ENCODE data around the gene TGM1. TPM values are rescaled to one million over a fixed set of nuclear protein-coding genes. Genes with fewer than 3 reads are reported as not detected.

TGM1 gene
- total and polyA plus RNA-seq, 10 of the 15 experiments (the other 5 are each of a cell fraction or from before 2014, with no cell fraction given), result 0.05 to 5.9 (median 1.8) TPM

DNA sequence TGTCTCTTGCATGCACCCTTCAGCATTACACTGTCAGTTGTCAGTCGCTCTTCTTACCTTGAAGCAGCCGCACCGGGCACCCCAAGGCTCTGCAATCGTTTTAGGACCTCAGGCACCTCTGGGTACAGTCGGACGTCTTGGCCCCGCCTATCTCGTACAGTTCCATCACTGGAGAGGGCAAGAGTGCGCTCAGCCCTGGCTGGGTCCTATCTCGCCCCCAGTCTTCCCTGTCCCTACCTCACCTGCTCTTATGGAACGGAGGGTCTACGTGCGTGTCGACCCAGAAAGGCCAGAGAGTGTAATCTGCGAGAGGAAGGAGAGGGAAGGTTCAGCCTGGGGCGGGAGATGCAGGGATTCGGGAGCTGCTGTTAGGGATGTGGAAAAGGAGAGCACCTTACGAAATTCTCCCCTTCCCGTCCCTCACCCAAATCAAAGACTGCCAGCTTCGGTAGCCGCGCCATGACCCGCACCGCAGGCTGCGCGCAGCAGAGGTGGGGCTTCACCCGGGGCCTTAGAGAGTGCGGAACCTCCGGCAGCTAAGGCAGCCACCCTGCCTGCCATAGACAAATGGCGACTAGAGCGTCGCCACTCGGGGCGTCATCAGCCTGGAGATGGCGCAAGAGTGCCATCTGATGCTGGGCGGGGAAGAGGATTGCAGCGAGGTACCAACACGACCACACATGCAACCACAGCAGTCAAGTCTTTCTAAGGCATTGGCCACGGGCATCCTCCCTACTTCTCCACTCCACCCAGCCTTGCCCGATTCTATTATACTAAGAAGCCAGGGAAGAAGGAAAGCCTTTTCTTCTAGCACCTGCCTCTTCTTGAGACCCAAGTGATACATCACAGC, 47.3 kb downstream of the TGM1 start, which contains the start of gene MDP1 (continued):
- TF ChIP-seq, protein P1, sequence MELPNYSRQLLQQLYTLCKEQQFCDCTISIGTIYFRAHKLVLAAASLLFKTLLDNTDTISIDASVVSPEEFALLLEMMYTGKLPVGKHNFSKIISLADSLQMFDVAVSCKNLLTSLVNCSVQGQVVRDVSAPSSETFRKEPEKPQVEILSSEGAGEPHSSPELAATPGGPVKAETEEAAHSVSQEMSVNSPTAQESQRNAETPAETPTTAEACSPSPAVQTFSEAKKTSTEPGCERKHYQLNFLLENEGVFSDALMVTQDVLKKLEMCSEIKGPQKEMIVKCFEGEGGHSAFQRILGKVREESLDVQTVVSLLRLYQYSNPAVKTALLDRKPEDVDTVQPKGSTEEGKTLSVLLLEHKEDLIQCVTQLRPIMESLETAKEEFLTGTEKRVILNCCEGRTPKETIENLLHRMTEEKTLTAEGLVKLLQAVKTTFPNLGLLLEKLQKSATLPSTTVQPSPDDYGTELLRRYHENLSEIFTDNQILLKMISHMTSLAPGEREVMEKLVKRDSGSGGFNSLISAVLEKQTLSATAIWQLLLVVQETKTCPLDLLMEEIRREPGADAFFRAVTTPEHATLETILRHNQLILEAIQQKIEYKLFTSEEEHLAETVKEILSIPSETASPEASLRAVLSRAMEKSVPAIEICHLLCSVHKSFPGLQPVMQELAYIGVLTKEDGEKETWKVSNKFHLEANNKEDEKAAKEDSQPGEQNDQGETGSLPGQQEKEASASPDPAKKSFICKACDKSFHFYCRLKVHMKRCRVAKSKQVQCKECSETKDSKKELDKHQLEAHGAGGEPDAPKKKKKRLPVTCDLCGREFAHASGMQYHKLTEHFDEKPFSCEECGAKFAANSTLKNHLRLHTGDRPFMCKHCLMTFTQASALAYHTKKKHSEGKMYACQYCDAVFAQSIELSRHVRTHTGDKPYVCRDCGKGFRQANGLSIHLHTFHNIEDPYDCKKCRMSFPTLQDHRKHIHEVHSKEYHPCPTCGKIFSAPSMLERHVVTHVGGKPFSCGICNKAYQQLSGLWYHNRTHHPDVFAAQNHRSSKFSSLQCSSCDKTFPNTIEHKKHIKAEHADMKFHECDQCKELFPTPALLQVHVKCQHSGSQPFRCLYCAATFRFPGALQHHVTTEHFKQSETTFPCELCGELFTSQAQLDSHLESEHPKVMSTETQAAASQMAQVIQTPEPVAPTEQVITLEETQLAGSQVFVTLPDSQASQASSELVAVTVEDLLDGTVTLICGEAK (IDR thresholded peaks at IDR 0.05; ENCODE audit: borderline replicate concordance), result peak; percentile 2; the same call in 1 of the 2 replicates
- no peak for TF ChIP-seq CHD1 (IDR thresholded peaks at IDR 0.05; ENCODE audit: low read depth, low read length)
- TF ChIP-seq TCF7 (IDR thresholded peaks at IDR 0.05; ENCODE audit: borderline replicate concordance), result no peak; the same call in 1 of the 2 replicates
- TF ChIP-seq, protein P2, sequence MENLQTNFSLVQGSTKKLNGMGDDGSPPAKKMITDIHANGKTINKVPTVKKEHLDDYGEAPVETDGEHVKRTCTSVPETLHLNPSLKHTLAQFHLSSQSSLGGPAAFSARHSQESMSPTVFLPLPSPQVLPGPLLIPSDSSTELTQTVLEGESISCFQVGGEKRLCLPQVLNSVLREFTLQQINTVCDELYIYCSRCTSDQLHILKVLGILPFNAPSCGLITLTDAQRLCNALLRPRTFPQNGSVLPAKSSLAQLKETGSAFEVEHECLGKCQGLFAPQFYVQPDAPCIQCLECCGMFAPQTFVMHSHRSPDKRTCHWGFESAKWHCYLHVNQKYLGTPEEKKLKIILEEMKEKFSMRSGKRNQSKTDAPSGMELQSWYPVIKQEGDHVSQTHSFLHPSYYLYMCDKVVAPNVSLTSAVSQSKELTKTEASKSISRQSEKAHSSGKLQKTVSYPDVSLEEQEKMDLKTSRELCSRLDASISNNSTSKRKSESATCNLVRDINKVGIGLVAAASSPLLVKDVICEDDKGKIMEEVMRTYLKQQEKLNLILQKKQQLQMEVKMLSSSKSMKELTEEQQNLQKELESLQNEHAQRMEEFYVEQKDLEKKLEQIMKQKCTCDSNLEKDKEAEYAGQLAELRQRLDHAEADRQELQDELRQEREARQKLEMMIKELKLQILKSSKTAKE (IDR thresholded peaks at IDR 0.05; ENCODE audit: low read depth, poor library complexity, severe bottlenecking), result no peak
- TF ChIP-seq, protein P3, sequence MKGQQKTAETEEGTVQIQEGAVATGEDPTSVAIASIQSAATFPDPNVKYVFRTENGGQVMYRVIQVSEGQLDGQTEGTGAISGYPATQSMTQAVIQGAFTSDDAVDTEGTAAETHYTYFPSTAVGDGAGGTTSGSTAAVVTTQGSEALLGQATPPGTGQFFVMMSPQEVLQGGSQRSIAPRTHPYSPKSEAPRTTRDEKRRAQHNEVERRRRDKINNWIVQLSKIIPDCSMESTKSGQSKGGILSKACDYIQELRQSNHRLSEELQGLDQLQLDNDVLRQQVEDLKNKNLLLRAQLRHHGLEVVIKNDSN (IDR thresholded peaks at IDR 0.05; ENCODE audit: borderline replicate concordance, extremely low read length, insufficient read depth, low read depth, low read length), result no peak
- TF ChIP-seq CREB1 (IDR thresholded peaks at IDR 0.05; ENCODE audit: low read depth), result peak; percentile 96
- TF ChIP-seq HCFC1 (IDR thresholded peaks at IDR 0.05; ENCODE audit: low read length), result peak; percentile 75
- peak; percentile 71; the same call in 1 of the 2 replicates for TF ChIP-seq RFX5 (IDR thresholded peaks at IDR 0.05; ENCODE audit: low read depth, low read length)
- TF ChIP-seq, protein P4, sequence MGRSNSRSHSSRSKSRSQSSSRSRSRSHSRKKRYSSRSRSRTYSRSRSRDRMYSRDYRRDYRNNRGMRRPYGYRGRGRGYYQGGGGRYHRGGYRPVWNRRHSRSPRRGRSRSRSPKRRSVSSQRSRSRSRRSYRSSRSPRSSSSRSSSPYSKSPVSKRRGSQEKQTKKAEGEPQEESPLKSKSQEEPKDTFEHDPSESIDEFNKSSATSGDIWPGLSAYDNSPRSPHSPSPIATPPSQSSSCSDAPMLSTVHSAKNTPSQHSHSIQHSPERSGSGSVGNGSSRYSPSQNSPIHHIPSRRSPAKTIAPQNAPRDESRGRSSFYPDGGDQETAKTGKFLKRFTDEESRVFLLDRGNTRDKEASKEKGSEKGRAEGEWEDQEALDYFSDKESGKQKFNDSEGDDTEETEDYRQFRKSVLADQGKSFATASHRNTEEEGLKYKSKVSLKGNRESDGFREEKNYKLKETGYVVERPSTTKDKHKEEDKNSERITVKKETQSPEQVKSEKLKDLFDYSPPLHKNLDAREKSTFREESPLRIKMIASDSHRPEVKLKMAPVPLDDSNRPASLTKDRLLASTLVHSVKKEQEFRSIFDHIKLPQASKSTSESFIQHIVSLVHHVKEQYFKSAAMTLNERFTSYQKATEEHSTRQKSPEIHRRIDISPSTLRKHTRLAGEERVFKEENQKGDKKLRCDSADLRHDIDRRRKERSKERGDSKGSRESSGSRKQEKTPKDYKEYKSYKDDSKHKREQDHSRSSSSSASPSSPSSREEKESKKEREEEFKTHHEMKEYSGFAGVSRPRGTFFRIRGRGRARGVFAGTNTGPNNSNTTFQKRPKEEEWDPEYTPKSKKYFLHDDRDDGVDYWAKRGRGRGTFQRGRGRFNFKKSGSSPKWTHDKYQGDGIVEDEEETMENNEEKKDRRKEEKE (IDR thresholded peaks at IDR 0.05), result no peak
- TF ChIP-seq CBX3 (IDR thresholded peaks at IDR 0.05; ENCODE audit: borderline replicate concordance, low read depth), result no peak
- TF ChIP-seq, protein P5, sequence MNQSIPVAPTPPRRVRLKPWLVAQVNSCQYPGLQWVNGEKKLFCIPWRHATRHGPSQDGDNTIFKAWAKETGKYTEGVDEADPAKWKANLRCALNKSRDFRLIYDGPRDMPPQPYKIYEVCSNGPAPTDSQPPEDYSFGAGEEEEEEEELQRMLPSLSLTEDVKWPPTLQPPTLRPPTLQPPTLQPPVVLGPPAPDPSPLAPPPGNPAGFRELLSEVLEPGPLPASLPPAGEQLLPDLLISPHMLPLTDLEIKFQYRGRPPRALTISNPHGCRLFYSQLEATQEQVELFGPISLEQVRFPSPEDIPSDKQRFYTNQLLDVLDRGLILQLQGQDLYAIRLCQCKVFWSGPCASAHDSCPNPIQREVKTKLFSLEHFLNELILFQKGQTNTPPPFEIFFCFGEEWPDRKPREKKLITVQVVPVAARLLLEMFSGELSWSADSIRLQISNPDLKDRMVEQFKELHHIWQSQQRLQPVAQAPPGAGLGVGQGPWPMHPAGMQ (IDR thresholded peaks at IDR 0.05; ENCODE audit: borderline replicate concordance), result peak; percentile 22; the same call in 1 of the 2 replicates
- TF ChIP-seq, protein P6, sequence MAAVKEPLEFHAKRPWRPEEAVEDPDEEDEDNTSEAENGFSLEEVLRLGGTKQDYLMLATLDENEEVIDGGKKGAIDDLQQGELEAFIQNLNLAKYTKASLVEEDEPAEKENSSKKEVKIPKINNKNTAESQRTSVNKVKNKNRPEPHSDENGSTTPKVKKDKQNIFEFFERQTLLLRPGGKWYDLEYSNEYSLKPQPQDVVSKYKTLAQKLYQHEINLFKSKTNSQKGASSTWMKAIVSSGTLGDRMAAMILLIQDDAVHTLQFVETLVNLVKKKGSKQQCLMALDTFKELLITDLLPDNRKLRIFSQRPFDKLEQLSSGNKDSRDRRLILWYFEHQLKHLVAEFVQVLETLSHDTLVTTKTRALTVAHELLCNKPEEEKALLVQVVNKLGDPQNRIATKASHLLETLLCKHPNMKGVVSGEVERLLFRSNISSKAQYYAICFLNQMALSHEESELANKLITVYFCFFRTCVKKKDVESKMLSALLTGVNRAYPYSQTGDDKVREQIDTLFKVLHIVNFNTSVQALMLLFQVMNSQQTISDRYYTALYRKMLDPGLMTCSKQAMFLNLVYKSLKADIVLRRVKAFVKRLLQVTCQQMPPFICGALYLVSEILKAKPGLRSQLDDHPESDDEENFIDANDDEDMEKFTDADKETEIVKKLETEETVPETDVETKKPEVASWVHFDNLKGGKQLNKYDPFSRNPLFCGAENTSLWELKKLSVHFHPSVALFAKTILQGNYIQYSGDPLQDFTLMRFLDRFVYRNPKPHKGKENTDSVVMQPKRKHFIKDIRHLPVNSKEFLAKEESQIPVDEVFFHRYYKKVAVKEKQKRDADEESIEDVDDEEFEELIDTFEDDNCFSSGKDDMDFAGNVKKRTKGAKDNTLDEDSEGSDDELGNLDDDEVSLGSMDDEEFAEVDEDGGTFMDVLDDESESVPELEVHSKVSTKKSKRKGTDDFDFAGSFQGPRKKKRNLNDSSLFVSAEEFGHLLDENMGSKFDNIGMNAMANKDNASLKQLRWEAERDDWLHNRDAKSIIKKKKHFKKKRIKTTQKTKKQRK (IDR thresholded peaks at IDR 0.05; ENCODE audit: low read depth, low read length), result no peak
